HepG2 (cell line): ENCODE data around the gene PLD1. TPM values are rescaled to one million over a fixed set of nuclear protein-coding genes. Genes with fewer than 3 reads are reported as not detected.
A peak's percentile ranks its signal among the peaks of the same experiment; 100 is the strongest.

Source experiments
- CREB1 ChIP-seq, 2 experiments: fragments of 450-650 bp in 1 of 2; IDR thresholded peaks; 2 replicates each; pipeline ENCODE4 v1.6.1; 2016 to 2017; ENCODE audit warnings: control low read depth in 1 of 2, mild to moderate bottlenecking in 1 of 2, missing compliant biosample characterization in 1 of 2, missing genetic modification characterization in 1 of 2
- HDAC1 ChIP-seq: sonication (generic); formaldehyde crosslinking; IDR thresholded peaks from 2 replicates; pipeline ENCODE4 v1.5.1; 2020; ENCODE audit warnings: mild to moderate bottlenecking, missing genetic modification reagents
- KDM3A ChIP-seq: IDR thresholded peaks from 2 replicates; pipeline ENCODE4 v1.6.1; 2018; ENCODE audit warnings: low read depth, missing compliant biosample characterization
- MIER3 ChIP-seq: IDR thresholded peaks from 2 replicates; pipeline ENCODE4 v1.6.1; 2016; ENCODE audit warnings: missing compliant biosample characterization, borderline replicate concordance
- MTA1 ChIP-seq: sonication (generic); formaldehyde crosslinking; IDR thresholded peaks from 2 replicates; pipeline ENCODE4 v1.4.0; 2020; ENCODE audit warnings: missing genetic modification reagents, mild to moderate bottlenecking, borderline replicate concordance
- MTF1 ChIP-seq: sonication (generic); formaldehyde crosslinking; IDR thresholded peaks from 2 replicates; pipeline ENCODE4 v1.5.0; 2020; ENCODE audit warnings: missing genetic modification reagents
- MYNN ChIP-seq: sonication (generic); formaldehyde crosslinking; IDR thresholded peaks from 2 replicates; pipeline ENCODE4 v1.4.0; 2020; ENCODE audit warnings: mild to moderate bottlenecking, low read depth, missing genetic modification reagents
- MZF1 ChIP-seq: sonication (generic); formaldehyde crosslinking; IDR thresholded peaks from 2 replicates; pipeline ENCODE4 v1.8.1; 2023; ENCODE audit warnings: mild to moderate bottlenecking, missing genetic modification reagents, borderline replicate concordance
- PHB2 ChIP-seq: fragments of 450-650 bp; IDR thresholded peaks from 2 replicates; pipeline ENCODE4 v1.6.1; 2018; ENCODE audit not compliant: partially characterized antibody
- RXRA ChIP-seq: sonication (generic); formaldehyde crosslinking; IDR thresholded peaks from 2 replicates; pipeline ENCODE4 v1.5.1; 2020; ENCODE audit warnings: missing genetic modification reagents
- TBL1XR1 ChIP-seq: fragments of 150-350 bp; IDR thresholded peaks from 2 replicates; pipeline ENCODE4 v1.6.1; 2014; ENCODE audit warnings: borderline replicate concordance, low read length; ENCODE audit not compliant: partially characterized antibody
- TBP ChIP-seq: sonication (generic); formaldehyde crosslinking; IDR thresholded peaks from 2 replicates; pipeline ENCODE4 v1.5.0; 2020; ENCODE audit warnings: missing genetic modification reagents
- TBX3 ChIP-seq: fragments of 450-650 bp; IDR thresholded peaks from 2 replicates; pipeline ENCODE4 v1.6.1; 2017; ENCODE audit warnings: antibody characterized with exemption, mild to moderate bottlenecking, inconsistent platforms, borderline replicate concordance
- THAP11 ChIP-seq: IDR thresholded peaks from 2 replicates; pipeline ENCODE4 v1.6.1; 2016; ENCODE audit warnings: missing biosample characterization, missing genetic modification reagents
- U2AF1 ChIP-seq: fragments of 200-400 bp; formaldehyde crosslinking; optimal IDR thresholded peaks from 2 replicates; pipeline ENCODE3; 2017; ENCODE audit warnings: mild to moderate bottlenecking, low read depth, low read length
- XRCC5 ChIP-seq: fragments of 200-400 bp; formaldehyde crosslinking; optimal IDR thresholded peaks from 2 replicates; pipeline ENCODE3; 2017; ENCODE audit warnings: mild to moderate bottlenecking, low read length
- ZFP1 ChIP-seq: IDR thresholded peaks from 2 replicates; pipeline ENCODE4 v1.6.1; 2016
- ZGPAT ChIP-seq: IDR thresholded peaks from 2 replicates; pipeline ENCODE4 v1.6.1; 2016; ENCODE audit warnings: mild to moderate bottlenecking
- ZNF253 ChIP-seq: sonication (generic); formaldehyde crosslinking; IDR thresholded peaks from 2 replicates; pipeline ENCODE4 v1.8.0; 2022; ENCODE audit warnings: mild to moderate bottlenecking, missing genetic modification reagents, borderline replicate concordance
- ZNF263 ChIP-seq: sonication (generic); formaldehyde crosslinking; IDR thresholded peaks from 2 replicates; pipeline ENCODE4 v1.4.0; 2020; ENCODE audit warnings: missing genetic modification reagents
- ZNF333 ChIP-seq: sonication (generic); formaldehyde crosslinking; IDR thresholded peaks from 2 replicates; pipeline ENCODE4 v1.4.0; 2020; ENCODE audit warnings: mild to moderate bottlenecking, missing genetic modification reagents, borderline replicate concordance
- ZNF792 ChIP-seq: IDR thresholded peaks from 2 replicates; pipeline ENCODE4 v1.6.1; 2016
- ZNF883 ChIP-seq: sonication (generic); formaldehyde crosslinking; IDR thresholded peaks from 2 replicates; pipeline ENCODE4 v1.5.1; 2020; ENCODE audit warnings: mild to moderate bottlenecking, missing genetic modification reagents; ENCODE audit errors: not compliant biosample characterization
- polyA plus RNA-seq, 8 experiments: library from polyadenylated mRNA; depleted of rRNA in 3 of 8; stranded (reverse) in 7 of 8; unstranded in 1 of 8; fragments of >200 nt; fragmentation: Illumina TruSeq in 4 of 8; extraction: Trizol in 4 of 8; gene quantifications; 2 replicates each; pipeline versions ENCODE4 v1.2.1 to v1.2.3, GENCODE V29; 2011 to 2016; ENCODE audit warnings: low read depth in 4 of 8, missing spikeins in 1 of 8, mixed read lengths in 1 of 8; ENCODE audit not compliant: insufficient read depth in 1 of 8
- total RNA-seq, 5 experiments: library from RNA; depleted of rRNA; stranded (reverse); fragments of >200 nt; fragmentation: Illumina TruSeq; extraction: Trizol; gene quantifications; 2 replicates each; pipeline ENCODE4 v1.2.3, GENCODE V29; 2016; ENCODE audit warnings: low read depth in 1 of 5
- TF ChIP-seq, protein P1 (sequence below): sonication (generic); formaldehyde crosslinking; IDR thresholded peaks from 2 replicates; pipeline ENCODE4 v1.5.0; 2020; ENCODE audit warnings: missing genetic modification reagents
- TF ChIP-seq, protein P2 (sequence below): sonication (generic); formaldehyde crosslinking; IDR thresholded peaks from 2 replicates; pipeline ENCODE4 v1.5.1; 2020; ENCODE audit warnings: mild to moderate bottlenecking, missing genetic modification reagents, moderate library complexity
- TF ChIP-seq, protein P3 (sequence below): sonication (generic); formaldehyde crosslinking; IDR thresholded peaks from 2 replicates; pipeline ENCODE4 v1.8.0; 2022; ENCODE audit warnings: missing genetic modification reagents, mild to moderate bottlenecking, borderline replicate concordance

PLD1 gene
- total and polyA plus RNA-seq, 2 of the 13 experiments (the other 11 are each of a cell fraction or from before 2014, with no cell fraction given) = 27.1 to 59.4 TPM

- TF ChIP-seq, protein P1, sequence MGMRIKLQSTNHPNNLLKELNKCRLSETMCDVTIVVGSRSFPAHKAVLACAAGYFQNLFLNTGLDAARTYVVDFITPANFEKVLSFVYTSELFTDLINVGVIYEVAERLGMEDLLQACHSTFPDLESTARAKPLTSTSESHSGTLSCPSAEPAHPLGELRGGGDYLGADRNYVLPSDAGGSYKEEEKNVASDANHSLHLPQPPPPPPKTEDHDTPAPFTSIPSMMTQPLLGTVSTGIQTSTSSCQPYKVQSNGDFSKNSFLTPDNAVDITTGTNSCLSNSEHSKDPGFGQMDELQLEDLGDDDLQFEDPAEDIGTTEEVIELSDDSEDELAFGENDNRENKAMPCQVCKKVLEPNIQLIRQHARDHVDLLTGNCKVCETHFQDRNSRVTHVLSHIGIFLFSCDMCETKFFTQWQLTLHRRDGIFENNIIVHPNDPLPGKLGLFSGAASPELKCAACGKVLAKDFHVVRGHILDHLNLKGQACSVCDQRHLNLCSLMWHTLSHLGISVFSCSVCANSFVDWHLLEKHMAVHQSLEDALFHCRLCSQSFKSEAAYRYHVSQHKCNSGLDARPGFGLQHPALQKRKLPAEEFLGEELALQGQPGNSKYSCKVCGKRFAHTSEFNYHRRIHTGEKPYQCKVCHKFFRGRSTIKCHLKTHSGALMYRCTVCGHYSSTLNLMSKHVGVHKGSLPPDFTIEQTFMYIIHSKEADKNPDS (CRISPR knock-in tag) = peak; percentile 100
- TF ChIP-seq THAP11 (CRISPR knock-in tag) (peak; percentile 73), RXRA (CRISPR knock-in tag) (peak; percentile 51; the same call in 1 of the 2 replicates), MZF1 (no peak), ZNF263 (CRISPR knock-in tag) (no peak), TBL1XR1 (peak; percentile 94), MIER3 (CRISPR knock-in tag) (peak; percentile 90; the same call in 1 of the 2 replicates), XRCC5 (peak; percentile 37), ZNF792 (CRISPR knock-in tag) (peak; percentile 62; the same call in 1 of the 2 replicates), MTA1 (CRISPR knock-in tag) (peak; percentile 94), U2AF1 (no peak), MYNN (CRISPR knock-in tag) (no peak), PHB2 (no peak), ZGPAT (CRISPR knock-in tag) (peak; percentile 97), TBP (CRISPR knock-in tag) (no peak), KDM3A (CRISPR knock-in tag) (no peak; the same call in 1 of the 2 replicates), HDAC1 (CRISPR knock-in tag) (0 out of 2 replicates have a peak, but pooled peaks have one; percentile 54), TBX3 (peak; percentile 95), ZNF253 (CRISPR knock-in tag) (no peak), ZNF883 (CRISPR knock-in tag) (no peak), ZFP1 (CRISPR knock-in tag) (peak; percentile 83; the same call in 1 of the 2 replicates), MTF1 (CRISPR knock-in tag) (no peak), CREB1 (IDR thresholded peaks at IDR 0.05) (no peak), CREB1 (CRISPR knock-in tag; IDR thresholded peaks at IDR 0.05) (peak; percentile 85), ZNF333 (CRISPR knock-in tag) (no peak)
- TF ChIP-seq, protein P2, sequence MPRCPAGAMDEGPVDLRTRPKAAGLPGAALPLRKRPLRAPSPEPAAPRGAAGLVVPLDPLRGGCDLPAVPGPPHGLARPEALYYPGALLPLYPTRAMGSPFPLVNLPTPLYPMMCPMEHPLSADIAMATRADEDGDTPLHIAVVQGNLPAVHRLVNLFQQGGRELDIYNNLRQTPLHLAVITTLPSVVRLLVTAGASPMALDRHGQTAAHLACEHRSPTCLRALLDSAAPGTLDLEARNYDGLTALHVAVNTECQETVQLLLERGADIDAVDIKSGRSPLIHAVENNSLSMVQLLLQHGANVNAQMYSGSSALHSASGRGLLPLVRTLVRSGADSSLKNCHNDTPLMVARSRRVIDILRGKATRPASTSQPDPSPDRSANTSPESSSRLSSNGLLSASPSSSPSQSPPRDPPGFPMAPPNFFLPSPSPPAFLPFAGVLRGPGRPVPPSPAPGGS (CRISPR knock-in tag) = no peak
- TF ChIP-seq, protein P3, sequence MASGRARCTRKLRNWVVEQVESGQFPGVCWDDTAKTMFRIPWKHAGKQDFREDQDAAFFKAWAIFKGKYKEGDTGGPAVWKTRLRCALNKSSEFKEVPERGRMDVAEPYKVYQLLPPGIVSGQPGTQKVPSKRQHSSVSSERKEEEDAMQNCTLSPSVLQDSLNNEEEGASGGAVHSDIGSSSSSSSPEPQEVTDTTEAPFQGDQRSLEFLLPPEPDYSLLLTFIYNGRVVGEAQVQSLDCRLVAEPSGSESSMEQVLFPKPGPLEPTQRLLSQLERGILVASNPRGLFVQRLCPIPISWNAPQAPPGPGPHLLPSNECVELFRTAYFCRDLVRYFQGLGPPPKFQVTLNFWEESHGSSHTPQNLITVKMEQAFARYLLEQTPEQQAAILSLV (CRISPR knock-in tag) = no peak
Measured at GRCh38 chr3:171840811-171841619, 30.7 kb upstream of the PLD1 start (continued).
